Posterior cingulate gyrus (tissue), 11 donors: ENCODE data around the gene ZSCAN9.
A peak's percentile ranks its signal among the peaks of the same experiment; 100 is the strongest.

ENCODE experiments used
- DNase-seq, 10 donors: peaks; one replicate each; pipeline versions ENCODE4 v3.0.0 to v3.0.0-alpha.2; 2020 to 2021; ENCODE audit warnings: mixed read lengths in 3 of 10
- intact Hi-C: fragments of 100-400 bp; cut with DNase I; formaldehyde crosslinking; loops from one replicate; pipeline ENCODE4 v1.15.1; 2023

The ZSCAN9 gene

DNA sequence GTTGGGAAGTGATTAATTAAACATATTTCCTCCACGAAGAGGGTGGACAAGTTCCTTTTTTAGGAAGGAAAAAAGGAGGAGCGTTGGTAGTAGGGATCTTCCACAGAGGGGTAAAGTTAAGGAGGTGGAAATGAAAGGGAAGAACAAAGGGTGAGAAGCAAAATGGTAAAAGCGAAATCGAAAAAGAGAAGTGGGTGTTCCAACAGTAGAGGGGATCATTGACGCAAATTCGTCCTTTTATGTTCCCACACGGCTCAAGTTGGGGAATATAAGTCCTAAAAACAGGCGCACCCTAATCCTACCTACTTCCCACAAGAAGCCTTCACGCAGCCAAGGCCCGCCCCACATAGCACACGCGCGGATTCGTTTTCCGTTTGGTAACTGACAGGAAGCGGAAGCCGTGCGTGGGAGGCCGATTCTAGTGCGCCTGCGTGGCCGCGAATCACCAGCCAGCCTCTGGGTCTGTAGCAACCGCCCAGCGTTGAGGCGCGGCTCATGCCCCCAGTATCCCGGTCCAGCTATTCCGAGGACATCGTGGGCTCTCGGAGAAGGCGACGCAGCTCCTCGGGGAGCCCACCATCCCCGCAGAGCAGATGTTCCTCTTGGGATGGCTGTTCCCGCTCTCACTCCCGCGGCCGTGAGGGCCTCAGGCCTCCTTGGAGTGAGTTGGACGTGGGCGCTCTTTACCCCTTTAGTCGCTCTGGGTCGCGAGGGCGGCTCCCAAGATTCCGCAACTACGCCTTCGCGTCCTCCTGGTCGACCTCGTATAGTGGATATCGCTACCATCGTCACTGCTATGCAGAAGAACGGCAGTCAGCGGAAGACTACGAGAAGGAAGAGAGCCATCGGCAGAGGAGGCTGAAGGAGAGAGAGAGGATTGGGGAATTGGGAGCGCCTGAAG lies 34.1 kb downstream of the ZSCAN9 start, which contains the start of gene NKAPL:
Gene NKAPL (plus strand): TSS at position 421 of the 901 bp plus-strand sequence. CDS start 75 bp downstream, at position 496.
- peak; percentile 52 to 95 (median 70) for DNase-seq
- intact Hi-C loops, result loop anchor here (10.0 kb wide), 1 partner anchor 124 kb away; no protein-coding TSS in a partner anchor

DNA sequence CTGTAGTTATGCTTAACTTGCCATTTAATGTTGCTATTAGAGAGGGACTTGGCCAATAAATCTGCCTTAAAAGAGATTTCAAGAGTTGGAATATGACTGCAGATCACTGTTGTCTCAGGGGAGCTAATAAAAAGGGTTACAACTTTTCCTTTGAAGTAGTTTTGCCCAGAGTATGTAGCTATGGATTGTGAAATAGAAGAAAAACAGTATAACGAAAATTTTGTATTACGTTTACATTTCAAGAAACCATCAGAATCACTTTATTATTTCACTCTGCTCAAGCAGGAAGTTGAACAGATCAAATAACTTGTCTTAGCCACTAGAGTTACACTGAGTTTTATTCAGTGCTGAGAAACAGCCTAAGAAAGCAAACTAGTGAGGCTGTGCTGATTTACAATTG lies 38.8 kb downstream of the ZSCAN9 start:
- DNase-seq, result no peak
- intact Hi-C loops, result loop anchor here (10.0 kb wide), 1 partner anchor 179 kb away; the partner anchor contains the start of gene ZNF165

DNA sequence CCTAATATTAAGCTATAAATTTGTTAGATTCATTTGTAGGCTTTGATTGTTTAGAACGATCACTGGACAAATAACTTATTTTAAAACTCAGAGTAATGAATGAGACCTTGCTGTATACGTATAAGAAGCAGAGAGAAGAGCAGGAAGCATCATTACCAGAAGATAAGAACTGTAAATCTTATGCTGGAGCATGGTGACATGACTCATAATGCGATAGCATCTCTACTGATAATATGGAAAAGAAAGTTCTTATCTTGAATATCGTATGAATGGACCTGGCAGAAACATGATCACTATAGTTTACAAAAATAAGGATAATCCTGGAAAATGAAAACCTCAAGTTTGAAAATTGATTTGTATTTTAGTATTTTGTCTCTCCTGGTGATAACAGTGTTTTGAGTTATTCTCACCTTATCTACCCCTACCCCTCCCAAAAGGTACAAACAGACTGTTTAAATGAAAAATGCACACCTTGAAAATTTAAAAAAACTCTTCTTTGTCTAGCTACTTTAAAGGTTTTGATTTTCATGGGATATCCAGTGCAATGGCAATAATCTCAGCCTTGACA lies 39.8 kb downstream of the ZSCAN9 start:
- DNase-seq, result no peak
- intact Hi-C loops, result loop anchor here (5.0 to 10.0 kb wide), 2 partner anchors 67 to 180 kb away; partner anchors contain the start of gene ZNF165

DNA sequence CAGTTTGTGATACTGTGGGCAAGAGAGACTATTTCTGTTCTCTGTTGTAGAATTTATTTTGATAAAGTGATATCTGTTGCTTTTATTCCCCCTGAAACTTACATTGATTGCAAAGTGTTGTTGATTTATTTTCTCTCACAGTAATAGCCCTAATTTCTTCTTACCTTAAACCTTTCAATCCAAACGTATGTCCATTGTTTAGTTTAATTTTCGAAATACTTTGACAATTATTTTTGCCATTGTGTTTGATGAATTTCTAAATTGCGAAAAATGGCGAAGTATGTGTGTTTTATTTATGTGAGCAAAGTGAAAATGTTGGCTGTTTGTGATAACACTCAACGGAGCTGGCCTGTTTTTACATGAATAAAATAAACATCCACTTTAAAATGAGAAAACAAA lies 41.5 kb downstream of the ZSCAN9 start:
- intact Hi-C loops, result loop anchor here (5.0 to 10.0 kb wide), 2 partner anchors 66 to 182 kb away; partner anchors contain the start of gene ZNF165
- no peak for DNase-seq

DNA sequence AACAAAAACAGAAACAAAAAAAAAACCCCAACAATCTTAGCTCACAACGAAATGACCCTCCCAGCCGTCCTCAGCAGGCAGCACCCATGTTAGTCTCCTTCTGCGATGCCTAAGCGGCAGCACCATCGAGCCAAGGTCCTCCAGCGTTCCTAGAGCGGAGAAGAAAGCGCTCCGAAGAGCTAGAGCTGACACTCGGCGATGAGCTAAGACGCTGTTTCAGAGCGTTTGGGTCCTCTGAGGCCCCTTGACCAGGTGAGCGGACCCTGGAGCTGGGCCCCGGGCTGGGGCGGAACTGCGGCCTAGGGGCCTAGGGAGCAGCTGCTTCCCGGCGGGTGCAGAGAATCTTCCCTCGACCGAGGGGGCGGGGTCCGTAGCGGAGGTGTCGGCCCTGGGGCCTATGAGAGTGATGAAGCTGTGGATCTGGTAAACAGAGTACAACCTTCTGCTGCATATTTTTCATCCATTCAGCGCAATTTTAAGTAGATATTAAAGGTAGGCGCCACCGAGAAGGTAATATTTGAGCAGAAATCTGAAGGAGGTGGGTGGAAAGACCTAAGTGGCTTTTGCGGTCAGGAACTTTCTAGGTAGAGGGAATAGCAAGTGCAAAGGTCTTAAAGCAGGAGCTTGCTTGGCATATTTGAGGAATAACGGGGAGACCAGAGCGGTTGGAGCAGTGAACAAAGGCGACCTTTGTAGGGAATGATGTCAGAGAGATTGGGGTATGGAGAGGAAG lies 42.1 kb downstream of the ZSCAN9 start, which contains the start of gene ZSCAN26:
Gene ZSCAN26 (plus strand): TSS at position 182 of the 733 bp plus-strand sequence. CDS start 4,777 bp downstream, outside the sequence.
- DNase-seq, result peak; percentile 74 to 97 (median 82)
- intact Hi-C loops, result loop anchor here (5.0 to 10.0 kb wide), 2 partner anchors 65 to 182 kb away; partner anchors contain the start of gene ZNF165

DNA sequence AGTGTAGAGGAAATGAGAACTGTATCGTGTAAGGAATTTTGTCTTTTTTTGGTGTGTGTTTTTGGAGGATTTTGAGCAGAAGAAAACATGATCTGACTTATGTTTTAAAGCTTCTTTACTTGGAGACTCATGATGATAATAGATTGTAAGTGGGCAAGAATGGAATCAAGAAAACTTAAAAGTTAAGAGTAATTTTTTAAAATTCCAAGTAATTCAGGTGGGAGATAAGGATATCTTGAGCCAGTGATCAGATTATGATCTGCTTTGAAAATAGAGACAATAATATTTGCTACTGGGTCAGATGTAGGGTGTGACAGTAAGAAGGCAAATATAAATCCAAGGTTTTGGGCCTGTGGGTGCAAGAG lies 42.6 kb downstream of the ZSCAN9 start:
- DNase-seq, result no peak
- intact Hi-C loops, result loop anchor here (5.0 to 10.0 kb wide), 2 partner anchors 65 to 183 kb away; partner anchors contain the start of gene ZNF165

DNA sequence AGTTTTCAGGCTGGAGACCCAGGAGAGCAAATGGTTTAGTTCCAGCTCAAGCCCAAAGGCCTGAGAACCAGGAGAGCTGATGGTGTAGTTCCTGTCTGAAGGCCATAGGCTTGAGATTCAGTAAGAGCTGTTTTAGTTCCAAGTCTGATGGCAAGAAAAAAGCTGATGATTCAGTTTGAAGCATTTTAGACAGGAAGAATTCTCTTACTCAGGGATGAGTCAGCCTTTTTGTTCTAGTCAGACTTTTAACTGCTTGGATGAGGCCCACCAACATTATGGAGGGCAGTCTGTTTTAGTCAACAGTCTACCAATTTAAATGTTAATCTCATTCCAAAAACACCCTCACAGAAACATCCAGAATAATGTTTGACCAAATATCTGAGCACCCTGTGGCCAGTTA lies 44.4 kb downstream of the ZSCAN9 start:
- DNase-seq, result no peak
- intact Hi-C loops, result loop anchor here (5.0 to 10.0 kb wide), 2 partner anchors 63 to 185 kb away; partner anchors contain the start of gene ZNF165

DNA sequence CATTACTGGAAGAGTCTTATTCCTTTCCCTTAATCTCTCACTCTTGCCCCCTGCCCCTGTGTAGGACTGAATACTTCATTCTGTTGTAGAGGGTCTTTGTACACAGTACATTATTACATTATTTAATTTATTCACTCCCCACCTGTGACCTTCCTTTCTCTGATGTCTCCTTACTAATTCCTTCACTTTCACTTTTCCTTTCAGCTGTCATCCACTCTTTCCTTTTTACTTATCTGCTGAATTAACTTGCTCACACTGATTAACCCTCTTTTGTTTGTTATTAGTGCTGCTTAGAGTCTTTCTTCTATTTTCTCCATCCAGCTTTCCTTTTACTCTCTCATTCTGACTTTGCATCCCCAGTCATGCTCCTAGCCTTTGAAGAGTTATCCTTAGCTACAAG lies 49.8 kb downstream of the ZSCAN9 start:
- intact Hi-C loops, result loop anchor here (5.0 kb wide), 1 partner anchor 82 kb away; no protein-coding TSS in a partner anchor
- no peak for DNase-seq

DNA sequence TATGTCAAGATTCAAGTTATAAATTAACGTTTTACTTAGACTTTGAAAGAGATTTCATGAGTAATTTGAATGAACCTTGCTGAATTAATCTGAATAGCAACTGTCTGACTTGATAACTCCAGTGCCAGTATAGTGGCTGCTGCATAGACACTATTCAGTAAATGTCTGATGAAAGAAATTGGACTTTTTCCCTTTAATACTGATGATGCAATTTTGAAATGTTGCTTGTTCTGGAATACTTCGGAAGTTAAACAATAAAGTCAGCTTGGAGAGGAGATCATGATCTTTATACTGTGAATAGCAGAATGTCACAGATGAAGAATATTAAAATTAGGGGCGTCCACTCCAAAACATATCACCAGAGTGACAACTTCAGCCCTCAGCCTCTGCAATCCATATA lies 52.7 kb downstream of the ZSCAN9 start:
- no peak for DNase-seq
- intact Hi-C loops, result no loop called here

DNA sequence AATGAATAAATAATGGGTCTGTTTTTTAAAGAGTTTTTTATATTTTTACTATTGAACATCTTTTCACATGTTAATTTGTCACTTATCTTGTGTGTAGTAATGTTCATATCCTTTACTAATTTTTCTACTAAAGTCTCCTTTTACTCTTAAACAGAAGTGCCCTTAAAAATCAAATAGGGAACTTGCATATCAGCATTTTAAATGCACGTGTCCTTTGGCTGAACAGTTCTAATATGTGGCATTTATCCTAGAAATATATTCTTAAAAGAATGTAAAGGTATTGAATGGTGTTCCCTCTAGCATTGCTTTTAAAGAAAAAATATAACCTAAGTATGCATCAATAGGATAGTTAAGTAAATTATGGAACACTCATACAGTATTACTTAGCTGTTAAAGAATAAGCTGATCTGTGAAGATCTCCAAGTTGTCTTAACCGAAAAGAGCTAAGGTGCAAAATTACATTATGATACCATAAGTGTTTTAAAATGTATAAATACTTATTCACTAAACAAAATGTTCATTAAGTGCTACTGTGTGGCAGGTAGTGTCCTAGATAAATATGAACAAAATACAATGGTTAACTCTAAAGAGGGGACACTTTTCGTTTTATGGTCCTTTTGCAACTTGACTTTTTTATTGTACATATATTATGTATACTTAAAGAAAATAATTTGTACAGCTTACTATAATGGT lies 55.7 kb downstream of the ZSCAN9 start:
- DNase-seq, result no peak
- intact Hi-C loops, result no loop called here

DNA sequence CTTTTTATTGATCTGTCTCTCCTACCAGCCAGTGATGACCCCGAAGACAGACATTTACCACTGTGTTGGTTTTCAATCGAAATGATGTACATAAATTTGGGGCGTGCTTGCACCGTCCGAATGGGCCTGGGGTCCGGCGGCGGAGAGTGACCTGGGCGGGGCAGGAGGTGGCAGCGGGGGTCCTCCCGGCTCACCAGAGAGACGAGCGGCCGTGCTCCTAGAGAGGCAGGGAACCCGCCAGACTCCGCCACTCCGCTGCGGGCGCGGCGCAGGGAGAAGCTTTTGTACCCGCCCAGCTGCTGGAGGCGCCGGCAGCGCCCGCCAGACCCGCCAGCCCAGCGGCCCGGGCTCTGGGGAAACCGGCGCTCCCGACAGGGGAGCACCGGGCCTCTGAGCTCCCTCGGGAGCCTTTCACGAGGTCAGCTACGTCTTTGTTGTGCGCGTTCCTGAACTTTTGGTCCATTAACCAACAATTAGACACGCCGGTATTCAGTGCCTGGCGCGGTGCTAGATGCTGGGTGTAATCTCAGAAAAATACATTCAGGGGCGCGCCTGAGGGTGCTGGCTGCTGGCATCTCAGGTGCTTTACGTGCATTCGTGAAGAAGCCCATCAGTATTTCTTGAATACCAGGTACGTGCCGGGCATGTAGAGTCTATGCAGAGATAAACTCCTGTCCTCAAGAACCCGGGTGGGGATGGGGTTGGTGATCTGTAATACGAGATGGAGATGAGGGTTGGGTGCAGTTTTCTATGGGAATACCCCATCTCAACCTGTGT lies 56.4 kb downstream of the ZSCAN9 start, which contains the start of gene PGBD1:
Gene PGBD1 (plus strand): TSS at position 285 of the 777 bp plus-strand sequence. CDS start 2,242 bp downstream, outside the sequence.
- intact Hi-C loops, result no loop called here
- peak; percentile 49 to 97 (median 77) for DNase-seq

DNA sequence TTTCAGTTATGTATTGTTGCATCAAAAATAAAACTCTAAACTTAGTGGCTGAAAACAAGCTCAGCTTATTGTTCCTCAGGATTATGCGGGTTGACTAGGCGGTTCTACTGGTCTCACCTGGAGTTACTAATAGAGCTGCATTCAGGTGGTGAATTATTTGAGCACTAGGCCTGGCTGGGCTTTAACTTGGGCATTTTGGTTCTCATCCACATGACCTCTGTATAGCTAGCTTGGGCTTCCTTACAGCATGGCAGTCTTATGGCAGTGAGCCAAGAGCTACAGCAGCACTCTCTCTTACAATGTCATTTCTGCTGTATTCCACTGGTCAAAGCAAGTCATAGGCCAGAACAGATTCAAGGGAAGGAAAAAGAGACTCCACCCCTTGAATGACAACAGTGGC lies 57.9 kb downstream of the ZSCAN9 start:
- DNase-seq, result no peak
- intact Hi-C loops, result no loop called here
